K562 (cell line): ENCODE data around the gene ANO8. TPM values are rescaled to one million over a fixed set of nuclear protein-coding genes. Genes with fewer than 3 reads are reported as not detected.
A peak's percentile ranks its signal among the peaks of the same experiment; 100 is the strongest.

ENCODE experiments used
- ATAC-seq: fragments of 200-7000 bp; cut with Tn5 transposase; 3 replicates; pipeline ENCODE4 v1.9.1; 2020; ENCODE audit warnings: moderate library complexity
- BruUV-seq: library from RNA; stranded (reverse); fragments of 400-500 nt; replicated peaks from 2 replicates; lab custom pipeline; 2021; lab: Mats Ljungman, UMichigan
- CTCF ChIA-PET: fragments of 300-600 bp; formaldehyde crosslinking; extraction: SDS; loops from one replicate; lab custom pipeline; 2021; ENCODE audit warnings: low intra/inter-chr PET ratio; lab: Yijun Ruan, JAX
- POLR2A ChIA-PET: fragments of 300-600, 350-650 bp; sonication (Branson Sonifier 250); formaldehyde crosslinking; extraction: SDS; loops from one replicate; lab custom pipeline; 2021; ENCODE audit warnings: antibody characterized with exemption, inconsistent platforms; lab: Yijun Ruan, JAX
- DNase-seq, 4 experiments: peaks; one replicate each; pipeline versions ENCODE4 v3.0.0 to v3.0.0-alpha.2; 2011 to 2018; ENCODE audit warnings: low spot score in 3 of 4, mixed read lengths in 3 of 4; ENCODE audit errors: extremely low read depth in 1 of 4
- FAIRE-seq: peaks from 2 replicates; lab custom pipeline; 2011; peaks lifted over from hg19 to GRCh38; lab: Jason Lieb, UNC
- H2AFZ ChIP-seq: 2 replicates; pipeline ENCODE4 v1.6.0; 2011; ENCODE audit warnings: low read depth, low read length, control low read depth, inconsistent platforms
- H3K27ac ChIP-seq: fragments of 200-600 bp; 3 replicates; pipeline ENCODE4 v1.8.0; 2011; ENCODE audit warnings: low read depth, mild to moderate bottlenecking, control low read depth, inconsistent platforms, low read length, moderate library complexity, mixed read lengths; ENCODE audit errors: extremely low read depth
- H3K27me3 ChIP-seq, 2 experiments: fragments of 300-600 bp in 1 of 2; 2 replicates in 1 of 2; 3 replicates in 1 of 2; pipeline versions ENCODE4 v1.6.0 to v1.8.0; 2011; ENCODE audit warnings: inconsistent platforms in 2 of 2, low read length in 2 of 2, mild to moderate bottlenecking in 1 of 2, mixed read lengths in 1 of 2, moderate library complexity in 1 of 2; ENCODE audit not compliant: control insufficient read depth in 2 of 2, insufficient read depth in 2 of 2
- H3K36me3 ChIP-seq: fragments of 300-600 bp; 3 replicates; pipeline ENCODE4 v1.8.0; 2011; ENCODE audit warnings: mild to moderate bottlenecking, low read length, inconsistent platforms; ENCODE audit not compliant: control insufficient read depth, insufficient read depth
- H3K4me1 ChIP-seq, 2 experiments: fragments of 200-600 bp in 1 of 2; replicated peaks in 1 of 2; 2 replicates in 1 of 2; 3 replicates in 1 of 2; pipeline versions ENCODE4 v1.5.1 to v1.8.0; 2011; ENCODE audit warnings: inconsistent platforms in 2 of 2, low read length in 2 of 2, mild to moderate bottlenecking in 1 of 2, mixed read lengths in 1 of 2, moderate library complexity in 1 of 2; ENCODE audit not compliant: control insufficient read depth in 2 of 2, insufficient read depth in 2 of 2
- H3K4me2 ChIP-seq: 2 replicates; pipeline ENCODE4 v1.6.1; 2011; ENCODE audit warnings: low read length, control low read depth, inconsistent platforms, mixed read lengths; ENCODE audit not compliant: insufficient read depth
- H3K4me3 ChIP-seq: fragments of 200-600 bp; sonication (generic), shearing (Covaris generic); 2 replicates; pipeline ENCODE4 v1.5.1; 2016; ENCODE audit warnings: control low read depth, inconsistent platforms
- H3K79me2 ChIP-seq: fragments of 200-600 bp; 3 replicates; pipeline ENCODE4 v1.8.0; 2011; ENCODE audit warnings: low read length, inconsistent platforms; ENCODE audit not compliant: control insufficient read depth, insufficient read depth
- H3K9ac ChIP-seq, 2 experiments: 2 replicates each; pipeline versions ENCODE4 v1.6.0 to v1.6.1; 2011; ENCODE audit warnings: low read depth in 2 of 2, low read length in 2 of 2, control low read depth in 1 of 2, inconsistent platforms in 1 of 2, mild to moderate bottlenecking in 1 of 2, mixed read lengths in 1 of 2; ENCODE audit not compliant: insufficient read depth in 1 of 2
- H3K9me1 ChIP-seq: one replicate; pipeline ENCODE4 v1.6.0; 2011; ENCODE audit warnings: inconsistent platforms, mild to moderate bottlenecking, low read length, moderate library complexity; ENCODE audit not compliant: control insufficient read depth, insufficient read depth
- H3K9me3 ChIP-seq: replicated peaks from 2 replicates; pipeline ENCODE4 v1.5.1; 2011; ENCODE audit warnings: low read depth, low read length, inconsistent platforms; ENCODE audit not compliant: control insufficient read depth, insufficient read depth
- H4K20me1 ChIP-seq: replicated peaks from 2 replicates; pipeline ENCODE4 v1.6.1; 2011; ENCODE audit warnings: low read length, inconsistent platforms, mixed read lengths; ENCODE audit not compliant: control insufficient read depth, insufficient read depth
- ELF1 ChIP-seq: fragments of 200-800 bp; sonication (Bioruptor generic); IDR thresholded peaks from 2 replicates; pipeline ENCODE4 v1.6.1; 2016; ENCODE audit warnings: missing genetic modification characterization, missing compliant biosample characterization
- ILK ChIP-seq: fragments of 450-650 bp; IDR thresholded peaks from 2 replicates; pipeline ENCODE4 v1.6.1; 2016; ENCODE audit warnings: missing genetic modification characterization, low read depth, mild to moderate bottlenecking, missing compliant biosample characterization, moderate library complexity, borderline replicate concordance
- MAFK ChIP-seq: IDR thresholded peaks from 2 replicates; pipeline ENCODE4 v1.6.1; 2011; ENCODE audit warnings: low read length, improper control_type of control experiment
- SMAD3 ChIP-seq: fragments of 450-650 bp; formaldehyde crosslinking; conservative IDR thresholded peaks from 2 replicates; pipeline ENCODE4 v1.4.0; 2020; ENCODE audit warnings: mild to moderate bottlenecking
- SREBF2 ChIP-seq: sonication (generic); formaldehyde crosslinking; IDR thresholded peaks from 2 replicates; pipeline ENCODE4 v1.4.0; 2020; ENCODE audit warnings: mild to moderate bottlenecking, missing genetic modification reagents
- SRSF3 ChIP-seq: fragments of 200-400 bp; formaldehyde crosslinking; IDR thresholded peaks from 2 replicates; pipeline ENCODE4 v1.6.1; 2016; ENCODE audit warnings: mild to moderate bottlenecking, low read length, moderate library complexity; ENCODE audit not compliant: insufficient read depth
- ZFP36 ChIP-seq: fragments of 150-350 bp; IDR thresholded peaks from 2 replicates; pipeline ENCODE4 v1.6.1; 2018; ENCODE audit warnings: low read length, low read depth; ENCODE audit not compliant: partially characterized antibody
- ZNF263 ChIP-seq: sonication (generic); formaldehyde crosslinking; IDR thresholded peaks from 2 replicates; pipeline ENCODE4 v1.8.0; 2022; ENCODE audit warnings: mild to moderate bottlenecking, missing genetic modification reagents, borderline replicate concordance
- WGBS: fragments of 100-300 bp; shearing (Covaris generic); methylation state at CpG from one replicate; pipeline ENCODE4 v1.1.6; 2016; ENCODE audit warnings: low coverage, mixed read lengths; ENCODE audit not compliant: insufficient coverage; ENCODE audit errors: missing lambda C conversion rate; 5-methylcytosine and 5-hydroxymethylcytosine counted together
- in situ Hi-C: fragments of 300-500 bp; cut with MboI; formaldehyde crosslinking; loops from 4 replicates; pipeline ENCODE4 v1.15.0; 2018; ENCODE audit warnings: inconsistent platforms, mixed read lengths
- intact Hi-C: fragments of 100-400 bp; cut with micrococcal nuclease; formaldehyde crosslinking; loops from 2 replicates; pipeline ENCODE4 v1.14.2; 2022
- polyA plus RNA-seq, 8 experiments: library from polyadenylated mRNA; depleted of rRNA in 4 of 8; stranded (reverse) in 5 of 8; unstranded in 3 of 8; fragments of >200 nt; fragmentation: Nextera tagmentation in 2 of 8; fragmentation: Illumina TruSeq in 1 of 8; extraction: Ambion mirVana in 2 of 8; extraction: Trizol in 1 of 8; gene quantifications; 2 replicates each; pipeline versions ENCODE4 v1.2.1 to v1.2.3, GENCODE V29; 2011 to 2014; ENCODE audit warnings: inconsistent platforms in 1 of 8, missing spikeins in 1 of 8
- total RNA-seq, 7 experiments: library from RNA; depleted of rRNA in 6 of 7; stranded (reverse); fragments of >200 nt in 6 of 7; fragmentation: Illumina TruSeq in 2 of 7; extraction: Trizol in 2 of 7; gene quantifications; 2 replicates each; pipeline versions ENCODE4 v1.2.1 to v1.2.3, GENCODE V29; 2011 to 2021; ENCODE audit warnings: low replicate concordance in 1 of 7
- TF ChIP-seq, protein P1 (sequence below): sonication (generic); formaldehyde crosslinking; IDR thresholded peaks from 2 replicates; pipeline ENCODE4 v1.4.0; 2020; ENCODE audit warnings: mild to moderate bottlenecking, missing genetic modification reagents
- TF ChIP-seq, protein P2 (sequence below): fragments of 450-650 bp; IDR thresholded peaks from 2 replicates; pipeline ENCODE4 v1.6.1; 2016
- TF ChIP-seq, protein P3 (sequence below): fragments of 450-650 bp; IDR thresholded peaks from 2 replicates; pipeline ENCODE4 v1.6.1; 2016; ENCODE audit warnings: mild to moderate bottlenecking
- TF ChIP-seq, protein P4 (sequence below): sonication (generic); formaldehyde crosslinking; IDR thresholded peaks from 2 replicates; pipeline ENCODE4 v1.8.0; 2022; ENCODE audit warnings: mild to moderate bottlenecking, missing genetic modification reagents
- TF ChIP-seq, protein P5 (sequence below): sonication (generic); formaldehyde crosslinking; IDR thresholded peaks from 2 replicates; pipeline ENCODE4 v1.8.1; 2023; ENCODE audit warnings: mild to moderate bottlenecking, missing genetic modification reagents

Gene ANO8
- total and polyA plus RNA-seq, 9 of the 15 experiments (the other 6 are each of a cell fraction or from before 2014, with no cell fraction given), result 0.07 to 7.6 (median 2.3) TPM; not detected in 1

DNA sequence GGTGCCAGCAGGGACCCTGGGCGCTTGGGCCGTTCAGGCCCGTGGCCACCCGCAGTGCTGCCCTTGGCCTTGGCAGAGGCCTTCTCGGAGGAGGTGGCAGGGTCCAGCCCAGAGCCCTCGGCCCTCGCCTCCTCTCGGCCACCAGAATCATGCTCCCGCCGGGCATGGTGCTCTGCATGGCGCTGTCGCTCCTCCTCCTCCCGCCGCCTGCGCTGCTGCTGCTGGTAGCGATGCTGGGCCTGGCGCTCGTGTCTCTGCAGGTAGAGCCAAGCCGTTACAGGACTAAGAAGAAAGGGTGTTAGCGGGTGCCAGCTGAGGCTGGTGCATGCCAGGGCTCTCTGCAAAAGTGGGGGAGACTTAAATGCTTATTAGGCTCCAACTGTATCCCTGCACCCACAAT is 9.5 kb downstream of the ANO8 start:
- no peak overlapping the region for H2AFZ ChIP-seq
- FAIRE-seq (no peak), ATAC-seq (no peak), DNase-seq (no peak)
- no peak overlapping the region for H3K9ac ChIP-seq
- H4K20me1 ChIP-seq, result no peaks in the 10 kb centered on the region; the same call in 1 of the 2 replicates
- H3K36me3 ChIP-seq, result peaks cover 29% of the 10 kb centered on the region
- H3K79me2 ChIP-seq, result no peaks in the 10 kb centered on the region
- intact Hi-C loops (no loop called here), in situ Hi-C loops (no loop called here)
- no peak overlapping the region for H3K27ac ChIP-seq
- H3K9me3 ChIP-seq, result no peaks in the 10 kb centered on the region
- peaks cover 4% of the 10 kb centered on the region for H3K9me1 ChIP-seq
- POLR2A ChIA-PET, result interaction anchor here (0.5 to 6.9 kb wide), 4 partner anchors 9 to 64 kb away, joined by 3 to 41 read pairs (median 4); partner anchors contain the start of genes ANO8 and DDA1
- BruUV-seq, result no TSS peak
- 87% methylated on average over 16 of the region's 20 CpGs for WGBS
- no peak overlapping the region for H3K4me2 ChIP-seq
- H3K4me3 ChIP-seq, result no peak overlapping the region
- peaks cover 3 to 57% of the 10 kb centered on the region in 2 experiments; a peak in 4 of 5 replicates for H3K4me1 ChIP-seq
- H3K27me3 ChIP-seq, result no peaks in the 10 kb centered on the region
- CTCF ChIA-PET, result no interaction called here
- TF ChIP-seq SREBF2 (no peak), SMAD3 (CRISPR knock-in tag) (no peak), SRSF3 (no peak), ELF1 (tag) (no peak), MAFK (no peak), ILK (tag) (no peak), ZFP36 (no peak), ZNF263 (CRISPR knock-in tag) (peak; percentile 49; the same call in 1 of the 2 replicates)
- TF ChIP-seq, protein P1, sequence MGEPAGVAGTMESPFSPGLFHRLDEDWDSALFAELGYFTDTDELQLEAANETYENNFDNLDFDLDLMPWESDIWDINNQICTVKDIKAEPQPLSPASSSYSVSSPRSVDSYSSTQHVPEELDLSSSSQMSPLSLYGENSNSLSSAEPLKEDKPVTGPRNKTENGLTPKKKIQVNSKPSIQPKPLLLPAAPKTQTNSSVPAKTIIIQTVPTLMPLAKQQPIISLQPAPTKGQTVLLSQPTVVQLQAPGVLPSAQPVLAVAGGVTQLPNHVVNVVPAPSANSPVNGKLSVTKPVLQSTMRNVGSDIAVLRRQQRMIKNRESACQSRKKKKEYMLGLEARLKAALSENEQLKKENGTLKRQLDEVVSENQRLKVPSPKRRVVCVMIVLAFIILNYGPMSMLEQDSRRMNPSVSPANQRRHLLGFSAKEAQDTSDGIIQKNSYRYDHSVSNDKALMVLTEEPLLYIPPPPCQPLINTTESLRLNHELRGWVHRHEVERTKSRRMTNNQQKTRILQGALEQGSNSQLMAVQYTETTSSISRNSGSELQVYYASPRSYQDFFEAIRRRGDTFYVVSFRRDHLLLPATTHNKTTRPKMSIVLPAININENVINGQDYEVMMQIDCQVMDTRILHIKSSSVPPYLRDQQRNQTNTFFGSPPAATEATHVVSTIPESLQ, result no peak
- TF ChIP-seq, protein P2, sequence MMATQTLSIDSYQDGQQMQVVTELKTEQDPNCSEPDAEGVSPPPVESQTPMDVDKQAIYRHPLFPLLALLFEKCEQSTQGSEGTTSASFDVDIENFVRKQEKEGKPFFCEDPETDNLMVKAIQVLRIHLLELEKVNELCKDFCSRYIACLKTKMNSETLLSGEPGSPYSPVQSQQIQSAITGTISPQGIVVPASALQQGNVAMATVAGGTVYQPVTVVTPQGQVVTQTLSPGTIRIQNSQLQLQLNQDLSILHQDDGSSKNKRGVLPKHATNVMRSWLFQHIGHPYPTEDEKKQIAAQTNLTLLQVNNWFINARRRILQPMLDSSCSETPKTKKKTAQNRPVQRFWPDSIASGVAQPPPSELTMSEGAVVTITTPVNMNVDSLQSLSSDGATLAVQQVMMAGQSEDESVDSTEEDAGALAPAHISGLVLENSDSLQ, result no peak
- TF ChIP-seq, protein P3, sequence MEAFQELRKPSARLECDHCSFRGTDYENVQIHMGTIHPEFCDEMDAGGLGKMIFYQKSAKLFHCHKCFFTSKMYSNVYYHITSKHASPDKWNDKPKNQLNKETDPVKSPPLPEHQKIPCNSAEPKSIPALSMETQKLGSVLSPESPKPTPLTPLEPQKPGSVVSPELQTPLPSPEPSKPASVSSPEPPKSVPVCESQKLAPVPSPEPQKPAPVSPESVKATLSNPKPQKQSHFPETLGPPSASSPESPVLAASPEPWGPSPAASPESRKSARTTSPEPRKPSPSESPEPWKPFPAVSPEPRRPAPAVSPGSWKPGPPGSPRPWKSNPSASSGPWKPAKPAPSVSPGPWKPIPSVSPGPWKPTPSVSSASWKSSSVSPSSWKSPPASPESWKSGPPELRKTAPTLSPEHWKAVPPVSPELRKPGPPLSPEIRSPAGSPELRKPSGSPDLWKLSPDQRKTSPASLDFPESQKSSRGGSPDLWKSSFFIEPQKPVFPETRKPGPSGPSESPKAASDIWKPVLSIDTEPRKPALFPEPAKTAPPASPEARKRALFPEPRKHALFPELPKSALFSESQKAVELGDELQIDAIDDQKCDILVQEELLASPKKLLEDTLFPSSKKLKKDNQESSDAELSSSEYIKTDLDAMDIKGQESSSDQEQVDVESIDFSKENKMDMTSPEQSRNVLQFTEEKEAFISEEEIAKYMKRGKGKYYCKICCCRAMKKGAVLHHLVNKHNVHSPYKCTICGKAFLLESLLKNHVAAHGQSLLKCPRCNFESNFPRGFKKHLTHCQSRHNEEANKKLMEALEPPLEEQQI, result no peak
- TF ChIP-seq, protein P4, sequence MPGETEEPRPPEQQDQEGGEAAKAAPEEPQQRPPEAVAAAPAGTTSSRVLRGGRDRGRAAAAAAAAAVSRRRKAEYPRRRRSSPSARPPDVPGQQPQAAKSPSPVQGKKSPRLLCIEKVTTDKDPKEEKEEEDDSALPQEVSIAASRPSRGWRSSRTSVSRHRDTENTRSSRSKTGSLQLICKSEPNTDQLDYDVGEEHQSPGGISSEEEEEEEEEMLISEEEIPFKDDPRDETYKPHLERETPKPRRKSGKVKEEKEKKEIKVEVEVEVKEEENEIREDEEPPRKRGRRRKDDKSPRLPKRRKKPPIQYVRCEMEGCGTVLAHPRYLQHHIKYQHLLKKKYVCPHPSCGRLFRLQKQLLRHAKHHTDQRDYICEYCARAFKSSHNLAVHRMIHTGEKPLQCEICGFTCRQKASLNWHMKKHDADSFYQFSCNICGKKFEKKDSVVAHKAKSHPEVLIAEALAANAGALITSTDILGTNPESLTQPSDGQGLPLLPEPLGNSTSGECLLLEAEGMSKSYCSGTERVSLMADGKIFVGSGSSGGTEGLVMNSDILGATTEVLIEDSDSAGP (CRISPR knock-in tag), result no peak
- TF ChIP-seq, protein P5, sequence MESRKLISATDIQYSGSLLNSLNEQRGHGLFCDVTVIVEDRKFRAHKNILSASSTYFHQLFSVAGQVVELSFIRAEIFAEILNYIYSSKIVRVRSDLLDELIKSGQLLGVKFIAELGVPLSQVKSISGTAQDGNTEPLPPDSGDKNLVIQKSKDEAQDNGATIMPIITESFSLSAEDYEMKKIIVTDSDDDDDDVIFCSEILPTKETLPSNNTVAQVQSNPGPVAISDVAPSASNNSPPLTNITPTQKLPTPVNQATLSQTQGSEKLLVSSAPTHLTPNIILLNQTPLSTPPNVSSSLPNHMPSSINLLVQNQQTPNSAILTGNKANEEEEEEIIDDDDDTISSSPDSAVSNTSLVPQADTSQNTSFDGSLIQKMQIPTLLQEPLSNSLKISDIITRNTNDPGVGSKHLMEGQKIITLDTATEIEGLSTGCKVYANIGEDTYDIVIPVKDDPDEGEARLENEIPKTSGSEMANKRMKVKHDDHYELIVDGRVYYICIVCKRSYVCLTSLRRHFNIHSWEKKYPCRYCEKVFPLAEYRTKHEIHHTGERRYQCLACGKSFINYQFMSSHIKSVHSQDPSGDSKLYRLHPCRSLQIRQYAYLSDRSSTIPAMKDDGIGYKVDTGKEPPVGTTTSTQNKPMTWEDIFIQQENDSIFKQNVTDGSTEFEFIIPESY (CRISPR knock-in tag), result peak; percentile 97
